Measurements from ENCODE around the gene IKZF1. TPM values are rescaled to one million over a fixed set of nuclear protein-coding genes. Genes with fewer than 3 reads are reported as not detected.

IKZF1 gene
- polyA plus RNA-seq, 2 of the 4 experiments (the other 2 are of a cell fraction), result not detected

DNA sequence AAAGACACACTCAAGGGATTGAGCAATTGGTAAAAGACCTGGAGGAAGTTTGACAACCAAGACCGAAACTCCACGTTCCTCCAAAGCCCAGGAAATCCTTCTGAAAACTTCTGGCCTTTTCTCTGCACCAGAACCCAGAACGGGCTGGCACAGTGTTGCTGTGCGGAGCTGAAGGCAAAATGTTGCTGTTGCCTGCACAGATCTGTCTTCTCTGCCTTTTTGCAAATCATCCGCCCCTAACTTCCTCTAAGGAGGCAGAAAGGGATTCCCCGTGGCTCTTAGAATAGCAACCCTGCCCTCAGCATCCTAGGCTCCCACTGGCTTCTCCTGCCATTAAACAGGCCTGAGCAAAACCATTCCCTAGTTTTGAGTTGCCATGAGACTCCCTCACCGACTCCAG lies 100.7 kb downstream of the IKZF1 start:
- no peak overlapping the region for H3K4me2 ChIP-seq
- WGBS (ENCODE audit: missing lambda C conversion rate), result 27% methylated on average over 7 of the region's 7 CpGs
- TF ChIP-seq RCOR1 (IDR thresholded peaks at IDR 0.05; ENCODE audit: low read depth, low read length) (no peak), RNF2 (IDR thresholded peaks at IDR 0.05; ENCODE audit: borderline replicate concordance, low read depth) (no peak), MAZ (IDR thresholded peaks at IDR 0.05; ENCODE audit: borderline replicate concordance, low read depth, low read length) (no peak), MYC (IDR thresholded peaks at IDR 0.05; ENCODE audit: borderline replicate concordance, low read length) (no peak), EHF (CRISPR knock-in tag; IDR thresholded peaks at IDR 0.05) (no peak), EP300 (IDR thresholded peaks at IDR 0.05) (no peak), MAX (IDR thresholded peaks at IDR 0.05) (no peak), ZC3H11A (IDR thresholded peaks at IDR 0.05) (no peak), SMC3 (IDR thresholded peaks at IDR 0.05) (no peak), ELK1 (IDR thresholded peaks at IDR 0.05; ENCODE audit: low read depth, low read length) (no peak)
- TF ChIP-seq, protein P1, sequence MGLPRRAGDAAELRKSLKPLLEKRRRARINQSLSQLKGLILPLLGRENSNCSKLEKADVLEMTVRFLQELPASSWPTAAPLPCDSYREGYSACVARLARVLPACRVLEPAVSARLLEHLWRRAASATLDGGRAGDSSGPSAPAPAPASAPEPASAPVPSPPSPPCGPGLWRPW (IDR thresholded peaks at IDR 0.05), result no peak
- TF ChIP-seq, protein P2, sequence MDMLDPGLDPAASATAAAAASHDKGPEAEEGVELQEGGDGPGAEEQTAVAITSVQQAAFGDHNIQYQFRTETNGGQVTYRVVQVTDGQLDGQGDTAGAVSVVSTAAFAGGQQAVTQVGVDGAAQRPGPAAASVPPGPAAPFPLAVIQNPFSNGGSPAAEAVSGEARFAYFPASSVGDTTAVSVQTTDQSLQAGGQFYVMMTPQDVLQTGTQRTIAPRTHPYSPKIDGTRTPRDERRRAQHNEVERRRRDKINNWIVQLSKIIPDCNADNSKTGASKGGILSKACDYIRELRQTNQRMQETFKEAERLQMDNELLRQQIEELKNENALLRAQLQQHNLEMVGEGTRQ (IDR thresholded peaks at IDR 0.05), result no peak
- ChIA-PET CTCF (interaction anchor here (4.0 kb wide), 1 partner anchor 12 kb away, joined by 24 read pairs; no protein-coding TSS in a partner anchor), POLR2A (no interaction called here)
- DNase-seq (ENCODE audit: low read depth in 1 of 2, low spot score in 1 of 2), result no peak
- H3K4me1 ChIP-seq, result no peaks in the 10 kb centered on the region
- H3K27ac ChIP-seq, result no peak overlapping the region
- H3K4me3 ChIP-seq, result no peak overlapping the region
- no peak for ATAC-seq
- no peak for FAIRE-seq
- H3K9me3 ChIP-seq, result no peaks in the 10 kb centered on the region

DNA sequence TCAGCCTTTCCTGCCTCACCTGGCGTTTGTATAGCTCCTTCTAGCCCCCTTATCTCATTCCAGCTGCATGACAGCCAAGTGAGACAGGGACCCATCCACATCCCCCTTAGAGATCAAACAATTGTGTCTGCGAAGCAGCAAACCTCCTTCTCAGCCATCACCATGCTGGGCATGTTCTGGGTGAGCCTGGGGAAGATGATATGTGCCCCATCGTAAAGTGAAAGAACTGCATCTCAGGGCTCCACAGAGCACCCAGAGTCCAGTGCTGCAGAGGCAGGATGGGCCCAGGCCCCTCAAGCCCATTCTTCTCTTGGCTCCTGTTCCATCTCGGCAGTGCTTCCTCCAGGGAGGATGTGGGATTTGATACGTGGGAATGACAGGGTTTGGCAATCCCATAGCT lies 102.4 kb downstream of the IKZF1 start:
- DNase-seq (ENCODE audit: low read depth in 1 of 2, low spot score in 1 of 2), result no peak
- no peak for ATAC-seq
- no peak for FAIRE-seq
- Histone ChIP-seq H3K4me2 (no peak overlapping the region), H3K9me3 (no peaks in the 10 kb centered on the region), H3K4me1 (no peaks in the 10 kb centered on the region), H3K27ac (no peak overlapping the region), H3K4me3 (no peak overlapping the region)
- 22% methylated on average over 4 of the region's 5 CpGs for WGBS (ENCODE audit: missing lambda C conversion rate)
- TF ChIP-seq SREBF2 (IDR thresholded peaks at IDR 0.05) (no peak), HOXB5 (CRISPR knock-in tag; IDR thresholded peaks at IDR 0.05) (no peak), CHD4 (IDR thresholded peaks at IDR 0.05; ENCODE audit: borderline replicate concordance) (no peak), PBX3 (IDR thresholded peaks at IDR 0.05) (no peak)
- ChIA-PET CTCF (interaction anchor here (4.0 kb wide), 1 partner anchor 10 kb away, joined by 24 read pairs; no protein-coding TSS in a partner anchor), POLR2A (no interaction called here)

GRCh38 chr7:50409856-50410745 lies 105.6 kb downstream of the IKZF1 start:
- 57% methylated on average over 16 of the region's 17 CpGs for WGBS (ENCODE audit: missing lambda C conversion rate)
- ATAC-seq (no peak), FAIRE-seq (no peak), DNase-seq (ENCODE audit: low read depth in 1 of 2, low spot score in 1 of 2) (no peak)
- Histone ChIP-seq H3K27ac (no peak overlapping the region), H3K4me1 (no peaks in the 10 kb centered on the region), H3K9me3 (no peaks in the 10 kb centered on the region), H3K4me3 (no peak overlapping the region), H3K4me2 (no peak overlapping the region)
- POLR2A ChIA-PET, result no interaction called here
- no peak for TF ChIP-seq RAD21 (conservative IDR thresholded peaks at IDR 0.05 in 1 of 2, IDR thresholded peaks at IDR 0.05 in 1 of 2)
- TF ChIP-seq KDM5A (IDR thresholded peaks at IDR 0.05), result no peak
- TF ChIP-seq RARB (CRISPR knock-in tag; IDR thresholded peaks at IDR 0.05), result no peak
- TF ChIP-seq JUNB (IDR thresholded peaks at IDR 0.05), result no peak
- TF ChIP-seq POLR2A (IDR thresholded peaks at IDR 0.05; ENCODE audit: low read length), result no peak
- TF ChIP-seq PBX3 (IDR thresholded peaks at IDR 0.05), result no peak
- CTCF ChIA-PET, result no interaction called here
